H1 (cell line): ENCODE data around the gene ZNF654. TPM values are rescaled to one million over a fixed set of nuclear protein-coding genes. Genes with fewer than 3 reads are reported as not detected.

Experiments used
- CTCF ChIA-PET: fragments of 300-600 bp; sonication (Branson Sonifier 250); formaldehyde crosslinking; loops from one replicate; lab custom pipeline; 2021; ENCODE audit not compliant: partially characterized antibody; lab: Charles Lee
- POLR2A ChIA-PET: fragments of 300-600 bp; sonication (Branson Sonifier 250); formaldehyde crosslinking; loops from one replicate; lab custom pipeline; 2021; ENCODE audit warnings: inconsistent platforms; ENCODE audit not compliant: partially characterized antibody; lab: Charles Lee
- DNase-seq, 2 experiments: peaks; one replicate each; pipeline versions ENCODE4 v3.0.0 to v3.0.0-alpha.2; 2010 to 2022; ENCODE audit warnings: low spot score in 2 of 2, low read depth in 1 of 2, mixed read lengths in 1 of 2
- FAIRE-seq: peaks from 2 replicates; lab custom pipeline; 2011; peaks lifted over from hg19 to GRCh38; lab: Jason Lieb, UNC
- H2AFZ ChIP-seq: 2 replicates; pipeline ENCODE4 v1.8.1; 2012; ENCODE audit warnings: low read length, inconsistent platforms
- H2AK5ac ChIP-seq: 2 replicates; pipeline ENCODE4 v1.6.1; 2013; ENCODE audit warnings: low read depth, low read length
- H2BK120ac ChIP-seq: replicated peaks from 2 replicates; pipeline ENCODE3; 2013; ENCODE audit warnings: low read depth, low read length, inconsistent platforms
- H2BK12ac ChIP-seq: 2 replicates; pipeline ENCODE4 v1.6.1; 2013; ENCODE audit warnings: low read depth, low read length
- H2BK15ac ChIP-seq: 2 replicates; pipeline ENCODE4 v1.6.1; 2013; ENCODE audit warnings: low read length
- H2BK20ac ChIP-seq: 2 replicates; pipeline ENCODE4 v1.6.1; 2013; ENCODE audit warnings: low read length
- H2BK5ac ChIP-seq: 2 replicates; pipeline ENCODE4 v1.6.1; 2013; ENCODE audit warnings: low read depth, low read length
- H3K14ac ChIP-seq: 2 replicates; pipeline ENCODE4 v1.6.1; 2013; ENCODE audit warnings: inconsistent platforms; ENCODE audit not compliant: insufficient read length
- H3K18ac ChIP-seq: 2 replicates; pipeline ENCODE4 v1.6.1; 2013; ENCODE audit warnings: low read length; ENCODE audit errors: extremely low read depth
- H3K23ac ChIP-seq: 2 replicates; pipeline ENCODE4 v1.6.1; 2013; ENCODE audit warnings: inconsistent platforms; ENCODE audit not compliant: insufficient read length
- H3K23me2 ChIP-seq: 2 replicates; pipeline ENCODE4 v1.6.1; 2013; ENCODE audit warnings: low read depth, low read length
- H3K27ac ChIP-seq: 2 replicates; pipeline ENCODE4 v1.6.1; 2011; ENCODE audit warnings: low read depth, low read length, inconsistent platforms
- H3K27me3 ChIP-seq, 4 experiments: replicated peaks in 1 of 4; 1 replicate in 1 of 4; 2 replicates in 3 of 4; pipeline versions ENCODE4 v1.6.1 to v1.8.1; 2011 to 2013; ENCODE audit warnings: low read length in 3 of 4, mild to moderate bottlenecking in 3 of 4, inconsistent platforms in 2 of 4, mixed read lengths in 2 of 4, moderate library complexity in 1 of 4; ENCODE audit not compliant: control insufficient read depth in 3 of 4, insufficient read depth in 3 of 4; ENCODE audit errors: extremely low read depth in 1 of 4
- H3K36me3 ChIP-seq, 4 experiments: 2 replicates each; pipeline versions ENCODE4 v1.6.1 to v1.8.1; 2011 to 2013; ENCODE audit warnings: mild to moderate bottlenecking in 4 of 4, low read length in 3 of 4, moderate library complexity in 2 of 4, control low read depth in 1 of 4, inconsistent platforms in 1 of 4; ENCODE audit not compliant: insufficient read depth in 4 of 4, control insufficient read depth in 2 of 4
- H3K4ac ChIP-seq: replicated peaks from 2 replicates; pipeline ENCODE3; 2013; ENCODE audit warnings: low read length, low read depth, mixed read lengths, inconsistent platforms; ENCODE audit not compliant: insufficient read length
- H3K4me1 ChIP-seq, 4 experiments: replicated peaks in 1 of 4; 1 replicate in 1 of 4; 2 replicates in 3 of 4; pipeline versions ENCODE4 v1.6.1 to v1.8.1; 2011 to 2013; ENCODE audit warnings: low read length in 3 of 4, inconsistent platforms in 2 of 4, mixed read lengths in 1 of 4; ENCODE audit not compliant: insufficient read depth in 4 of 4, control insufficient read depth in 3 of 4
- H3K4me2 ChIP-seq, 2 experiments: 2 replicates each; pipeline versions ENCODE4 v1.6.1 to v1.8.1; 2011 to 2013; ENCODE audit warnings: low read depth in 2 of 2, low read length in 2 of 2, control low read depth in 1 of 2, inconsistent platforms in 1 of 2, mild to moderate bottlenecking in 1 of 2; ENCODE audit not compliant: insufficient read depth in 1 of 2
- H3K4me3 ChIP-seq, 4 experiments: fragments of 200-600, 300-600 bp in 1 of 4; sonication (generic), shearing (Covaris generic), sonication (Bioruptor Twin) in 1 of 4; 2 replicates each; pipeline versions ENCODE4 v1.5.1 to v1.8.1; 2011 to 2016; ENCODE audit warnings: low read length in 4 of 4, low read depth in 3 of 4, control low read depth in 2 of 4, inconsistent platforms in 2 of 4, mild to moderate bottlenecking in 2 of 4, mixed read lengths in 1 of 4, moderate library complexity in 1 of 4; ENCODE audit not compliant: insufficient read depth in 2 of 4; ENCODE audit errors: extremely low read depth in 1 of 4
- H3K56ac ChIP-seq: replicated peaks from 2 replicates; pipeline ENCODE3; 2013; ENCODE audit warnings: low read depth, mild to moderate bottlenecking, mixed read lengths, low read length, inconsistent platforms; ENCODE audit not compliant: insufficient read length
- H3K79me1 ChIP-seq: 2 replicates; pipeline ENCODE4 v1.6.1; 2013; ENCODE audit warnings: low read depth, low read length, control low read depth
- H3K79me2 ChIP-seq, 2 experiments: 2 replicates each; pipeline versions ENCODE4 v1.6.1 to v1.8.1; 2012 to 2013; ENCODE audit warnings: low read length in 2 of 2, mild to moderate bottlenecking in 2 of 2, inconsistent platforms in 1 of 2; ENCODE audit not compliant: insufficient read depth in 2 of 2, control insufficient read depth in 1 of 2
- H3K9ac ChIP-seq, 4 experiments: replicated peaks in 1 of 4; 1 replicate in 1 of 4; 2 replicates in 3 of 4; pipeline versions ENCODE4 v1.6.1 to v1.8.1; 2011 to 2013; ENCODE audit warnings: low read depth in 3 of 4, low read length in 3 of 4, control low read depth in 2 of 4, mild to moderate bottlenecking in 2 of 4, moderate library complexity in 2 of 4, inconsistent platforms in 1 of 4; ENCODE audit errors: extremely low read depth in 1 of 4
- H3K9me3 ChIP-seq, 2 experiments: 2 replicates each; pipeline versions ENCODE4 v1.6.1 to v1.8.1; 2012 to 2013; ENCODE audit warnings: mild to moderate bottlenecking in 2 of 2, moderate library complexity in 2 of 2, control low read depth in 1 of 2, inconsistent platforms in 1 of 2, low read depth in 1 of 2, low read length in 1 of 2, mixed read lengths in 1 of 2; ENCODE audit not compliant: insufficient read depth in 2 of 2
- H4K20me1 ChIP-seq, 2 experiments: replicated peaks in 1 of 2; 2 replicates each; pipeline versions ENCODE3 to v1.8.1; 2011 to 2013; ENCODE audit warnings: inconsistent platforms in 2 of 2, low read length in 2 of 2, mild to moderate bottlenecking in 1 of 2; ENCODE audit not compliant: insufficient read depth in 2 of 2, control insufficient read depth in 1 of 2
- H4K5ac ChIP-seq: 2 replicates; pipeline ENCODE4 v1.6.1; 2013; ENCODE audit warnings: low read length, low read depth, mixed read lengths, inconsistent platforms; ENCODE audit not compliant: insufficient read length
- H4K8ac ChIP-seq: 2 replicates; pipeline ENCODE4 v1.8.0; 2013; ENCODE audit warnings: mild to moderate bottlenecking, moderate library complexity, low read length, inconsistent platforms; ENCODE audit not compliant: insufficient read depth; ENCODE audit errors: extremely low read depth
- H4K91ac ChIP-seq: replicated peaks from 2 replicates; pipeline ENCODE3; 2013; ENCODE audit warnings: low read length, mixed read lengths, inconsistent platforms; ENCODE audit not compliant: insufficient read length
- MAFK ChIP-seq: IDR thresholded peaks from 2 replicates; pipeline ENCODE4 v1.6.1; 2012; ENCODE audit warnings: low read depth, mild to moderate bottlenecking, improper control_type of control experiment, low read length
- RAD21 ChIP-seq, 2 experiments: IDR thresholded peaks in 1 of 2; conservative IDR thresholded peaks in 1 of 2; 2 replicates each; pipeline ENCODE4 v1.6.1; 2011; ENCODE audit warnings: low read depth in 2 of 2, low read length in 2 of 2, improper control_type of control experiment in 1 of 2, inconsistent platforms in 1 of 2, mild to moderate bottlenecking in 1 of 2, moderate library complexity in 1 of 2
- YY1 ChIP-seq: IDR thresholded peaks from 2 replicates; pipeline ENCODE4 v1.6.1; 2011; ENCODE audit warnings: low read depth, mild to moderate bottlenecking, low read length
- WGBS, 2 experiments: shearing (Covaris generic) in 1 of 2; methylation state at CpG; one replicate each; pipeline versions ENCODE4 v1.1.6 to v1.1.7; 2013 to 2015; ENCODE audit warnings: low lambda C conversion rate in 2 of 2, mixed read lengths in 2 of 2, inconsistent platforms in 1 of 2, low coverage in 1 of 2, missing lambda C conversion rate in 1 of 2; ENCODE audit not compliant: insufficient replicate concordance in 2 of 2, insufficient coverage in 1 of 2, insufficient read length in 1 of 2; ENCODE audit errors: extremely low coverage in 1 of 2, missing lambda C conversion rate in 1 of 2; 5-methylcytosine and 5-hydroxymethylcytosine counted together
- polyA plus RNA-seq, 7 experiments: library from polyadenylated mRNA; depleted of rRNA in 3 of 7; stranded (reverse) in 5 of 7; unstranded in 2 of 7; fragments of >200 nt in 5 of 7; fragments of 200-250 nt in 2 of 7; gene quantifications; 1 replicate in 5 of 7; 2 replicates in 1 of 7; 4 replicates in 1 of 7; pipeline versions ENCODE4 v1.2.1 to v1.2.3, GENCODE V29; 2011 to 2013; ENCODE audit warnings: missing spikeins in 2 of 7, mixed read lengths in 2 of 7
- total RNA-seq: library from RNA; stranded (reverse); fragmentation: NEBNext Ultra II Directional; extraction: Animal tissue kit (Norgen Biotek cat#: 25700); gene quantifications from 2 replicates; pipeline ENCODE4 v1.2.1, GENCODE V29; 2021
- TF ChIP-seq, protein P1 (sequence below), 3 experiments: IDR thresholded peaks; 1 replicate in 2 of 3; 2 replicates in 1 of 3; pipeline versions ENCODE4 v1.5.1 to v1.6.1; 2011; ENCODE audit warnings: low read length in 3 of 3, mild to moderate bottlenecking in 3 of 3, inconsistent platforms in 2 of 3, low read depth in 1 of 3, moderate library complexity in 1 of 3; ENCODE audit not compliant: insufficient read depth in 1 of 3; ENCODE audit errors: control extremely low read depth in 1 of 3

ZNF654 gene
- total and polyA plus RNA-seq, 2 of the 8 experiments (the other 6 are each of a cell fraction or from before 2014, with no cell fraction given), result 0.47 to 5.3 TPM

DNA sequence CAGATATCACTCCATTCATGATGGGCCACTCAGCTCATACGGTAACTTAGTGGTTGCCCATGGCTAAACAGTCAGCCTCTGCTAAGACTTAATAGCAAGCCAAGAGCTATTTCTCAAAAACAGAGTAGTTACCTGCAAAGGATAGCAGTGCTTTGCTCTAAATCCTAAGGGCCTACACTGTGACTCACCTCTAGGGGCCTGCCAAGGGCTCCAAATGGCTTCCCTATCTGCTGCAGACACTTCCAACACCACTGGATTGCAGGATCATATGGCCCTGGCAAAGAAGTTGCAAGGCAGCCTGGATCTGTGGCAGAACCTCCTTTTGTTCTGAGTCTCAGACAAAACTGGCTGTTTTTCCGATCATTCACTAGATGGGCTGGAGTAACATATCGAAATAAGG is 18.1 kb upstream of the ZNF654 start:
- POLR2A ChIA-PET, result no interaction called here
- Histone ChIP-seq H3K18ac (no peak overlapping the region), H3K4me2 (no peak overlapping the region), H2AK5ac (no peak overlapping the region), H4K5ac (no peak overlapping the region), H2BK120ac (no peak overlapping the region), H3K23ac (no peak overlapping the region), H3K9me3 (no peaks in the 10 kb centered on the region), H3K79me1 (no peaks in the 10 kb centered on the region), H3K4me3 (no peak overlapping the region), H2BK12ac (no peak overlapping the region), H2BK20ac (no peak overlapping the region), H3K79me2 (no peaks in the 10 kb centered on the region), H3K27me3 (no peaks in the 10 kb centered on the region), H2BK5ac (no peak overlapping the region), H2AFZ (no peak overlapping the region; the same call in 1 of the 2 replicates), H4K8ac (no peak overlapping the region), H2BK15ac (no peak overlapping the region), H3K9ac (no peak overlapping the region), H4K91ac (no peak overlapping the region), H4K20me1 (no peaks in the 10 kb centered on the region), H3K36me3 (no peaks in the 10 kb centered on the region), H3K23me2 (no peaks in the 10 kb centered on the region), H3K4ac (no peak overlapping the region), H3K14ac (no peak overlapping the region), H3K56ac (no peak overlapping the region), H3K4me1 (no peaks in the 10 kb centered on the region), H3K27ac (no peak overlapping the region)
- DNase-seq, result no peak
- no peak for FAIRE-seq
- WGBS, 2 experiments, result 97% methylated on average over 3 of the region's 3 CpGs; no CpG with 5 or more reads in 1 of the 2 experiments
- TF ChIP-seq YY1 (0 out of 2 replicates have a peak, but pooled peaks have one; percentile 28), RAD21 (IDR thresholded peaks at IDR 0.05 in 1 of 2, conservative IDR thresholded peaks at IDR 0.05 in 1 of 2; ENCODE audit: low read depth in 2 of 2, low read length in 2 of 2) (0 out of 4 replicates have a peak, but pooled peaks of 1 of the 2 experiments have one; percentile 12), MAFK (no peak)
- TF ChIP-seq, protein P1, sequence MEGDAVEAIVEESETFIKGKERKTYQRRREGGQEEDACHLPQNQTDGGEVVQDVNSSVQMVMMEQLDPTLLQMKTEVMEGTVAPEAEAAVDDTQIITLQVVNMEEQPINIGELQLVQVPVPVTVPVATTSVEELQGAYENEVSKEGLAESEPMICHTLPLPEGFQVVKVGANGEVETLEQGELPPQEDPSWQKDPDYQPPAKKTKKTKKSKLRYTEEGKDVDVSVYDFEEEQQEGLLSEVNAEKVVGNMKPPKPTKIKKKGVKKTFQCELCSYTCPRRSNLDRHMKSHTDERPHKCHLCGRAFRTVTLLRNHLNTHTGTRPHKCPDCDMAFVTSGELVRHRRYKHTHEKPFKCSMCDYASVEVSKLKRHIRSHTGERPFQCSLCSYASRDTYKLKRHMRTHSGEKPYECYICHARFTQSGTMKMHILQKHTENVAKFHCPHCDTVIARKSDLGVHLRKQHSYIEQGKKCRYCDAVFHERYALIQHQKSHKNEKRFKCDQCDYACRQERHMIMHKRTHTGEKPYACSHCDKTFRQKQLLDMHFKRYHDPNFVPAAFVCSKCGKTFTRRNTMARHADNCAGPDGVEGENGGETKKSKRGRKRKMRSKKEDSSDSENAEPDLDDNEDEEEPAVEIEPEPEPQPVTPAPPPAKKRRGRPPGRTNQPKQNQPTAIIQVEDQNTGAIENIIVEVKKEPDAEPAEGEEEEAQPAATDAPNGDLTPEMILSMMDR (IDR thresholded peaks at IDR 0.05; ENCODE audit: control extremely low read depth in 1 of 3, insufficient read depth in 1 of 3, low read depth in 1 of 3, low read length in 3 of 3), result peak in 2 of 3 experiments; percentile 1 to 17; a peak in 2 of 4 replicates
- CTCF ChIA-PET, result interaction anchor here (1.5 kb wide), 1 partner anchor 12 kb away, joined by 3 read pairs; no protein-coding TSS in a partner anchor
